Tibial nerve (tissue), 4 donors: ENCODE measurements around the gene ZNF609.

Experiments
- CTCF ChIP-seq, 5 experiments: fragments of 200-600 bp in 3 of 5; fragments of 450-650 bp in 2 of 5; sonication (generic) in 3 of 5; IDR thresholded peaks; one replicate each; pipeline ENCODE4 v1.5.1; 2016 to 2019; ENCODE audit warnings: antibody characterized with exemption in 5 of 5, mild to moderate bottlenecking in 3 of 5, moderate library complexity in 2 of 5
- EP300 ChIP-seq, 2 donors: sonication (generic); formaldehyde crosslinking; IDR thresholded peaks; one replicate each; pipeline ENCODE4 v1.6.1; 2017; ENCODE audit warnings: antibody characterized with exemption in 2 of 2, mild to moderate bottlenecking in 1 of 2

- TF ChIP-seq CTCF (IDR thresholded peaks at IDR 0.05): no peak
- TF ChIP-seq EP300 (IDR thresholded peaks at IDR 0.05): no peak
These were observed 228.4 kb downstream of the ZNF609 start for GRCh38 chr15:64688770-64689169.
